ENCODE results near the gene TTC21B.
"Not testable (repeated sequence)": the region's sequence is repeated elsewhere in the genome, so short reads cannot be mapped to it uniquely, and the experiment has no call there.

TTC21B gene

DNA sequence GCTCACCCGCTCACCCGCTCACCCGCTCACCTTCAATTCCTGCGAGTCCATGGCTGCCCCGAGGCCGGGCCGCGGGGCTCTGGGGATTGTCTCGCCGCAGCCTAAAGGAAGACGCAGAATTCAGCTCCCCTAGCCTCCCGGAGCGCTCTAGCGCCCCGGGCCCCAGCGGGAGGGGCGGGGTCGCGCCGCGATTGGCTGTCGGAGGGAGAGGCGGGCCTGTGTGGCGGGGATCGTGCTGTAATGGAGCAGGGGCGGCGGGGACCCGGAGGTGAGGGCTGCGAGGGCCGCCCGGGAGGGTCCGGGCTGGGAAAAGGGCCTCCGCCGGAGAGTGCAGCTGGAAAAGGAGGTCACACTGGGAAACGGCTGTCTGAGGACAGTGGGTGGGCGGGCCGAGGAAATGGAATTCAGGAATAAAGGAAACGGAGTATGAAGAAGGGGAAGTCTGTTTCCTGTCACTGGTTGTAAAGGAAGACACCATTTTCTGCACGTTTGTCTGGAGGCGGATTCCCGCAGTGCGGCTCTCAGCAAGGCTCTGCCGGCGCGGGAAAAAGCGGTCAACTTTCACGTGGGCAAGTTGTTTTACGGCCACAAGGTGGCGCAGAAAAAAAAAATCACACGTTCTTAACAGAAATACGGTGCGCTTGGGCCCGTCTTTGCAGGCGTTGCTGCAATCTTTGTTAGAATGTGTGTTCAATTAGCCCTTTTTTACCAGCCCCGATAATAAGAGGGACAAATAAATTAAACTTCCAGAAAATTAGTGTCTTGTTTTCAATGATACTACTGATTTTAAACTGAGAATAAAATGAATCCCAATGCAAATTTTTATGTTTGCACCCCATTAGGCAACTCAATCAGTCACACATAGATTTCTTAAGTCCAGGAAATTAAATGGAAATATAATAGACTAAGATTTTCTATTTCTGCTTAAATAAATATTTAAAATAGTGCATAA, at the start of gene TTC21B:
Gene TTC21B, minus strand, starts transcription at position 122 of the 952 bp plus-strand sequence. Its CDS starts 71 bp downstream, at position 51.
- peak; percentile 94 for DNase-seq

GRCh38 chr2:166000401-166000800, 46.8 kb upstream of the TTC21B start:
- no peak for DNase-seq

DNA sequence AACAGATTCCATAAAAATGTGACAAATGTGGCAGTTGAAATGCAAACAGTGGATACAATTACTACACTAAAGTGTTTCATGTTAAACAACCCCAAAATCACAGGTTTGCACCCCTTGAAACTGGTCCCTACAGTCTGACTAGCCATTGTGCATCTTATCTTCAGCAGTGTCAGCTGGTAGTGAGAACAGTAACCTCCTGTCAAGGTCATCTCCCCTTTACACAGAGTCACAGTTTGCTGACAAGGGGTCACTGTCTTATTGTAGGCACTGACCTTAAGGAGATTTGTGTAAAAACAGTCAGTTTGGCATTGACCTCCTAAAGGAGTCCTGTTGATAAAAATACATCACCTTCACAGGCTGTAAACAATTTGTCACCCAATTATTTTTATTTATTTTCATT, 37.3 kb upstream of the TTC21B start:
- DNase-seq: no peak

DNA sequence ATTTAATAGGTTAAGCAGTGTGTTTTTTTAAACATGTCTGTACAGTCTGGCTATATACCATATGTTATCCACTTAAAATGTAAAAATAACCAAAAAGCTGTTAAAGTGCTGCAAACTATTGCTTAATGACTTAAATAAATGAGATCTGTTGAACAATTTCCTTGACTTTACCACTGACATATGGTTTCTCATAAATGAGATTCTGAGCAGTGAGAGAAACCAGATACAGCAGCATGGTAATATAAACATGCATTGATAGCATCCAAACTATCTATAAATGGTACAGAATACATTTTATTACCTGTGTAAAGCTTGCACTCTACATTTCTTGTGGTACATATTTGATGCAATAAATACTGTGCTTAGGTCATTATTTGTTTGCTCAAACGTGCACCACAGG, 36.3 kb upstream of the TTC21B start:
- no peak for DNase-seq

DNA sequence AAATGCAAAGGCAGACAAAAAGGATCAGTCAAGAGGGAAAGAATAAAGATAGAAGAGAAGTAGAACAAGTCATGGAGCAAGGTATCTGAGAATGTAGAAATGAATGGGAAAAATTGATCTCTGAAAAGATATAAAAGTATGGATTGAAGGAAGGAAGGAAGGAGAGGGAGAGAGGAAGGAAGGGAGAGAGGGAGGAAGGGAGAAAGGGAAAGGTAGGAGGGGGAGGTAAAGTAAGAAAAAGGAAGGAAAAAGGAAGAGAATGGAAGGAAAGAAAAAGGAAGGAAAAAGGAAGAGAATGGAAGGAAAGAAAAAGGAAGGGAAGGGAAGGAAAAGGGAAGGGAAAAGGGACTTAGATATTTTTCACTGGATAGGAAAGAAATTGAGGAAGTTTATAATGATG, 31.5 kb upstream of the TTC21B start:
- DNase-seq: no peak

GRCh38 chr2:165972161-165972560, 18.6 kb upstream of the TTC21B start:
- not testable (repeated sequence) for DNase-seq

DNA sequence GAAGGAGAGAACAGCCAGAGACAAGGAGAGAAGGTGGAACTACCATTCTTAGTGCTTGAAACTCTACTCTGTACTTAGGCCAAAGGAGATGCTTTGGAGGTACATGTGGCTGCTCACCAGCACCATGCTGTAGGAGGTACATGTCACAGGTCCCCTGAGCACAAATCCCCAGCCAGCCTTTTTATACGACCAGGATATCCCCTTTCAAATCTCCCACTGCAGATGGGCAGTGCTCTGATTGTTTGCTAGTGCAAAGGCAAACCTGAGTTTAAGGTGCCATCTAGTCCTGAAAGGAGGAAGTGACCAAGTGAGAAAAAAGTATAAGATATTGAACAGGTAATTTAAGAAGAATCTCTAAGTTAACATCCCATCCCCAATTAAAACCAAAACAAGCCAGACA, 17.1 kb upstream of the TTC21B start:
- DNase-seq: no peak

DNA sequence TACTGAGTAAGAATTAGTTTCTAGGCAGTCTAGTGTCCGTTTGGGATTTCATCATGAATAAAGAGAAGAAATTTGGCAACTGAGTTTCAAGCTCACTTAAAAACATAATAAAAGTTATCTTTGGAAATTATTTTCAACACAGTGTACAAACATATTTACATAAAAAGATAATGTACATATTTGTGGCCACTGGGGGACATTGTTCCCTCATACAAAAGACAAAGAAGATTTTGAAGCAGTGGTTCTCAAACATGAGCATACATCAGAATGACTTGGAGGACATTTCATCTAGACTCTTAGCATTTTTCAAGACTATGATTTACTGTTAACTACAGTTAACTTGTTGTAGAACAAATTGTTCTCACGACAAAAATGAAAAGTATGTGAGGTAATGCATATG, 15.7 kb upstream of the TTC21B start:
- no peak for DNase-seq

- no peak for DNase-seq
Observed at GRCh38 chr2:165967746-165968145, 14.2 kb upstream of the TTC21B start.

DNA sequence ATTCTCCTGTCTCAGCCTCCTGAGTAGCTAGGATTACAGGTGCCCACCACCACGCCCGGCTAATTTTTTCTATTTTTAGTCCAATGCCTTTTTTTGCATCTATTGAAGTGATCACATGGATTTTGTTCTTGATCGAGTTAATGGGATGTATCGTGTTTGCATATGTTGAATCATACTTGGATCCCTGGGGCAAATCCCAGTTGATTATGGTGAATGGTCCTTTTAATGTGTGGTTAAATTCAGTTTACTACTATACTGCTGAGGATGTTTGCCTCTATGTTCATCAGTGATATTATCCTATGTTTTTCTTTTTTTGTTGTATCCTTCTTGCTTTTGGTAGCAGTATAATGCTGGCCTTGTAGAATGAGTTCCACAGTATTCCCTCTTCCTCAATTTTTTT, 8.2 kb upstream of the TTC21B start:
- no peak for DNase-seq

DNA sequence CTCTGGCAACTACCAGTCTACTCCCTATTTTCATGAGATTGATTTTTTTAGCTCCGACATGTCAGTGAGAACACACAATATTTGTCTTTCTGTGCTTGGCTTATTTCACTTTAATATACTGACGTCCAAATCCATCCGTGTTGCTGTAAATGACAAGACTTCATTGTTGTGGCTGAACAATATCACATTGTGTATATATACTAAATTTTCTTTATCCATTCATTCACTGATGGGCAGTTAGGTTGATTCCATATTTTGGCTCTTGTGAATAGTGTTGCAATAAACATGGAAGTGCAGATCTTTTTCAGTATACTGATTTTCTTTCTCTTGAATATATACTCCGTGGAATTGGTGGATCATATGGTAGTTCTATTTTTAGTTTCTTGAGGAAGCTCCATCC, 5.8 kb upstream of the TTC21B start:
- no peak for DNase-seq

DNA sequence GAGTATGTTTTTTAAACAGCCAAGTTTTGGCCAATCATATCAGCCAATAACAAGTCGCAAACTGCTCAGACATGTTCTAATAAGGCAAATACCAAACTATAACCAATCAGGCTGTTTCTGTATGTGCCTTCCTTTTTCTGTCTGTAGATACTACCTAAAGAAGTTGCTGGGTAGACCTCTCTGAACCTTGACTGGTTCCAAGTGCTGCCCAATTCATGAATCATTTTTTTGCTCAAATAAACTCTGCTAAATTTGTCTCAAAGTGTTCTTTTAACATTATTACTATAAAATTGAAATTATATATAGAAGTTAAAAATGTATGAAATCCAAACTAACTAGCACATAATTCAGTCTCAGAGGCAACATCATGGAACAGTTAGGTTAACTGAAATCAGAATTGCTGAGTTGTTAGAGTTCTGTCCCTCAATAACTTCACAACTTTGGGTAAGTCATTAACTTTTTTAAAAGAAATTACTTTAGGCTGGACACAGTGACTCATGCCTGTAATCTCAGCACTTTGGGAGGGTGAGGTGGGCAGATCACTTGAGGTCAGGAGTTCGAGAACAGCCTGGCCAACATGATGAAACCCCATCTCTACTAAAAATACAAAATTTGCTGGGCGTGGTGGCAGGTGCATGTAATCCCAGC, 4.9 kb upstream of the TTC21B start:
- no peak for DNase-seq

DNA sequence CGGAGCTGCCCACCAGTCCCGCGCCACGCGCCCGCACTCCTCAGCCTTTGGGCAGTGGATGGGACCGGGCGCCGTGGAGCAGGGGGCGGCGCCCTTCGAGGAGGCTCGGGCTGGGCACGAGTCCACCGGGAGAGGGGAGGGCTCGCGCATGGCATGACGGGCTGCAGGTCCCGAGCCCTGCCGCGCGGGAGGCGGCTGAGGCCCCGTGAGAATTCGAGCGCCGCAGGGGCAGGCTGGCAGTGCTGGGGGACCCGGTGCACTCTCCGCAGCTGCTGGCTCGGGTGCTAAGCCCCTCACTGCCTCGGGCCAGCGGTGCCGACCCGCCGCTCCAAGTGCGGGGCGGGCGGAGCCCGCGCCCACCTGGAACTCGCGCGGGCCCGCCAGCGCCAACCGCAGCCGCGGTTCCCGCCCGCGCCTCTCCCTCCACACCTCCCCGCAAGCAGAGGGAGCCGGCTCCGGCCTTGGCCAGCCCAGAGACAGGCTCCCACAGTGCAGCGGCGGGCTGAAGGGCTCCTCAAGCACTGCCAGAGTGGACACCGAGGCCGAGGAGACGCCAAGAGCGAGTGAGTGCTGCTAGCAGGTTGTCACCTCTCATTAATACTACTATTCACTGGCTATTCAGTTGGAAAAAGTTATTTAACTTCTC, 3.6 kb upstream of the TTC21B start:
- DNase-seq: no peak

DNA sequence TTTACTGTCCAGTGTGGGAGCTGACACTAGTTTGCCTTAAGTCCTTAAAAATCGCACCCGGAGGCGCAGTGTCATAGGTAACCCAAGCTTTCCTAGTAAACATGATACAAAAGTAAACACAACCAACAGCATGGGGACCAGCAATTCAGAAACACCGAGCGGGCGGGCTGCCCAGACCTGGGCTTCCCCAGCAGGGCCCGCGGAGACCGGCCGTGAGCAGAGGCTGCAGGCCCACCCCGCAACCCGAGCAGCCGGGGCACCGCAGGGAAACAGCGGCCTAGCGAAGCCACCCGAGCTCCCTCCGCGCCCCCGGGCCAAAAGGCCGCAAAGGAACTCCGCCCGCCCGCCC, 296 bp downstream of the TTC21B start:
- no peak for DNase-seq

GRCh38 chr2:165952741-165953211, 800 bp downstream of the TTC21B start:
- DNase-seq: no peak

DNA sequence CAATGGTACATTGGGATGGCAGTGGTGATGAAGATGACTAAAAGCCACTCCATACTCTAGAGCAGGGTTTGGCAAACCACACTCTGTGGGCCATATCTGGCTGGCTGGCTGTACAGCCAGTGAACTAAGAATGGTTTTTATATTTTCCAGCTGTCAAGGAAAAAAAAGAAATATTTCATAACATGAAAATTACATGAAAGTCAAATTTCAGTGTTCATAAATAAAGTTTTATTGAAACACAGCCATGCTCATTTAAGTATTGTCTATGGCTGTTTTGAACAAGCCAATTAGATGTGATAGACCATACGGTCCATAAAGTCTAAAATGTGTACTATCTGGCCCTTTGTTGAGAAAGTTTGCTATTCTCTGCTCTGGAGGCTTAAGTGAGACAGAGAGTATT, 1.5 kb downstream of the TTC21B start:
- no peak for DNase-seq

DNA sequence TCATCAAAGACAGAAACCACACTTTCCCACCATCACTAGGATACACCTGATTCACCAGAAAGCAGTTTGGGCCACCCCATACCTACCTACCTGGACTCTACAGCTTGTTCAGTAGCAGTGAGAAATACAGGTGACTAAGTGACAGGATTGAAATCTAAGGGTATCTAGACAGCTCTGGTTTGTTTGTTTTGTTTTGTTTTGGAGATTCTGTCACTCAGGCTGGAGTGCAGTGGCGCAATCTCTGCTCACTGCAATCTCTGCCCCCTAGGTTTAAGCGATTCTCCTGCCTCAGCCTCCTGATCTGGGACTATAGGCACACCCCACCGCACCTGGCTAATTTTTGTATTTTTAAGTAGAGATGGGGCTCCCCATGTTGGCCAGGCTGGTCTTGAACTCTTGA, 3.1 kb downstream of the TTC21B start:
- no peak for DNase-seq

DNA sequence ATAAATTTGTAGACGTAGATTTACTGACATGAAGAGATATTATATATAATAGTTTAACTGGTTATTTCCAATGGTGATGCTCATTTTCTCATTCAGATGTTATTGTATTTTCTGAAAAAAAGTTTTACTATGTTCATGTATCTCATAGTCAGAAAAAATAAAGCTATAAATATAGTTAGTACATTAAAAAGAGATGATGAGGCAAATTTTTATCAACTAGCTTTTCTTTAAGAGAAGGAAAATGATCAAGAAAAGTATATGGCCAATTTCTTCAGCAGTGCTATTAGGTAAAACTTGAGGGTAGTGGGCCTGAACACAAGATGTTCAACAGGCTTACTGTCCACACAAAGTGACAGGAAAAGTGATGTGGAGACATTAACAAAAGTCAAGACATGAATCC, 11.7 kb downstream of the TTC21B start:
- DNase-seq: no peak

DNA sequence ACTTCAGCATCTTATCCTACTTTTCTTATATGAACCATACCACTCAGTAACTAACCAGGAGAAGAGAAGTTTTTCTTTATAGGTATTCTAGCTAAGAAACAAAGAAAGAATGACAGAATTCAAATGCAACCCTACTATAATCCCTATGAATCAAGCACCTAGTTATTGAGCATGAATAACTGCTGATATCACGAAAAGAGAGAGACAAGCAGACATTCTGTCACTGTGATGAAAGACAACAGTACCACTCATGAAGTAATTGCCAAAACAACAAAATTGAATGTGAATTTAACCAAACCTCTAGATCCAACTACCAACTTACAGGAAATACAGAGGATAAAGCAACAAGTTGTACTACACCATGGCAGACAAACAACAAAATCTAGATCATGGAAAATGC, 15.3 kb downstream of the TTC21B start:
- no peak for DNase-seq

DNA sequence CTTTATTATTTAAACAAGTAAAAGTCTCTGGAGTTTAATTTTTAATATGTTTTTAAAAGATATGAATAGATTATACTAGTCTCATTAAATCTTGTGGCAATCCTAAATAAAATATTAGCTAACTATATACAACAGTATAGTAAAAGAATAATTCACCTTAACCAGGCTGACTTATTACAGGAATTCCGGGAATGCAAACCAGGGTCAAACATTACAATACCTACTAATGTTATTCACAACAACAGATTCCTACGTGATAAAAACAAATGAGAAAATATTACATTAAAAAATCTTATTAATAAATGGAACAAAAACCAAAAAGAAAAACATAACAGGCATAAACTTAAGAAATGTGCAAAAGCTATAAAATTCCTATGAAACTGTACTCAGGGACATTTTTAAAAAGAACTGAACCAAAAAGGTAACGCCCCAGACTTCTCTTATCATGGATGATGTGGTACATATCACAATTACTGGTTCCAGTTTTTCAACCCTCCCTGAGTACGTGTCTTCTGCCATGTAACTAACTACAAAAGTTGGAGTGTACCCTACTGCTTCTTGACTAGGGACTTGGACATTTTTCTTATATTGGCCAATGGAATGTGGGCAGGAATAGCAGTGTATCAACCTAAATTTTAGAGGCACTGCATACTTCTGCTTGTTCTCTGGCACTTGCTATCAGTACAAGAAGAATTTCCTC, 20.2 kb downstream of the TTC21B start:
- DNase-seq: no peak

GRCh38 chr2:165927774-165928173, 25.8 kb downstream of the TTC21B start:
- no peak for DNase-seq

DNA sequence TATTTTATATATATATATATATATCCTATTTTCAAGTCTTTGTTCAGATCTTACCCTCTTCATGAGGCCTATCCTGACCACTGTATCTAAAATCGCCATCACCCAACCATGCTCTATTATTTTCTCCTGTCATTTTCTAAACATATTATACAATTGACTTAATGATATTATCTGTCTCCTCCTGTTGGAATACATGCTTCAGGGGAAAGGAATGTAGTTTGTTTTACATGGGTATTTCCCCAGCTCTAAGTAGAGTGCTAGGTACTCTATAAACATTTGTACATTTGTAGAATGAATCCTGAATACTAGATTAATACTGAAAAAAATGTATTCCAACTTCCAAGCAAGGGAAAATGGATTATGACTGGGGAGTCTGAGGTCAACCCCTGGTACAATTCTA, 26.2 kb downstream of the TTC21B start:
- DNase-seq: no peak

- no peak for DNase-seq
Observed at GRCh38 chr2:165924946-165925345, 28.6 kb downstream of the TTC21B start.
